IMR-90 (cell line): Measurements from ENCODE around the gene GGA3. TPM values are rescaled to one million over a fixed set of nuclear protein-coding genes. Genes with fewer than 3 reads are reported as not detected.
A peak's percentile ranks its signal among the peaks of the same experiment; 100 is the strongest.

ENCODE experiments used
- ATAC-seq: fragments of 200-7000 bp; cut with Tn5 transposase; 2 replicates; pipeline ENCODE4 v1.9.1; 2020; ENCODE audit warnings: low read depth, mild to moderate bottlenecking, moderate library complexity
- BruUV-seq: library from RNA; stranded (reverse); fragments of 400-500 nt; replicated peaks from 2 replicates; lab custom pipeline; 2021; lab: Mats Ljungman, UMichigan
- CTCF ChIA-PET: fragments of 300-600 bp; formaldehyde crosslinking; extraction: SDS; loops from one replicate; lab custom pipeline; 2021; ENCODE audit warnings: antibody characterized with exemption; lab: Yijun Ruan, JAX
- POLR2A ChIA-PET: fragments of 300-600 bp; sonication (Branson Sonifier 250); formaldehyde crosslinking; loops from one replicate; lab custom pipeline; 2022; ENCODE audit warnings: antibody characterized with exemption; ENCODE audit not compliant: unreplicated experiment; lab: Charles Lee
- DNase-seq: peaks from one replicate; pipeline ENCODE4 v3.0.0; 2013
- H2AFZ ChIP-seq: replicated peaks from 2 replicates; pipeline ENCODE3; 2013; ENCODE audit warnings: low read length, mild to moderate bottlenecking; ENCODE audit not compliant: poor library complexity
- H2AK5ac ChIP-seq: 2 replicates; pipeline ENCODE4 v1.6.1; 2013; ENCODE audit warnings: low read depth, low read length, inconsistent platforms
- H2AK9ac ChIP-seq: replicated peaks from 2 replicates; pipeline ENCODE3; 2013; ENCODE audit warnings: mild to moderate bottlenecking, low read depth, low read length, moderate library complexity; ENCODE audit not compliant: poor library complexity
- H2BK120ac ChIP-seq: 2 replicates; pipeline ENCODE4 v1.6.1; 2013; ENCODE audit warnings: low read depth, low read length, inconsistent platforms
- H2BK15ac ChIP-seq: 3 replicates; pipeline ENCODE4 v1.6.1; 2013; ENCODE audit warnings: low read depth, low read length, inconsistent platforms
- H2BK20ac ChIP-seq: 2 replicates; pipeline ENCODE4 v1.6.1; 2013; ENCODE audit warnings: low read depth, mild to moderate bottlenecking, inconsistent platforms, low read length, moderate library complexity
- H2BK5ac ChIP-seq: 2 replicates; pipeline ENCODE4 v1.6.1; 2013; ENCODE audit warnings: mild to moderate bottlenecking, low read depth, low read length, inconsistent platforms; ENCODE audit not compliant: poor library complexity, severe bottlenecking
- H3K14ac ChIP-seq: replicated peaks from 2 replicates; pipeline ENCODE4 v1.6.1; 2013; ENCODE audit warnings: low read depth, low read length, inconsistent platforms
- H3K18ac ChIP-seq: 2 replicates; pipeline ENCODE4 v1.6.1; 2013; ENCODE audit warnings: low read depth, low read length, control low read depth
- H3K23ac ChIP-seq: 2 replicates; pipeline ENCODE4 v1.6.1; 2013; ENCODE audit warnings: low read depth, low read length, inconsistent platforms
- H3K27ac ChIP-seq: 2 replicates; pipeline ENCODE4 v1.5.1; 2013; ENCODE audit warnings: mild to moderate bottlenecking, control low read depth, low read length; ENCODE audit not compliant: insufficient read depth
- H3K27me3 ChIP-seq: 2 replicates; pipeline ENCODE4 v1.6.1; 2013; ENCODE audit warnings: low read length; ENCODE audit not compliant: control insufficient read depth, insufficient read depth
- H3K36me3 ChIP-seq: 2 replicates; pipeline ENCODE4 v1.6.1; 2013; ENCODE audit warnings: low read length, mixed read lengths; ENCODE audit not compliant: control insufficient read depth, insufficient read depth
- H3K4ac ChIP-seq: 2 replicates; pipeline ENCODE4 v1.6.1; 2013; ENCODE audit warnings: low read depth, low read length, inconsistent platforms
- H3K4me1 ChIP-seq: 2 replicates; pipeline ENCODE4 v1.6.1; 2013; ENCODE audit warnings: low read length, mixed read lengths; ENCODE audit not compliant: control insufficient read depth, insufficient read depth
- H3K4me2 ChIP-seq: 2 replicates; pipeline ENCODE4 v1.6.1; 2013; ENCODE audit warnings: low read depth, mild to moderate bottlenecking, control low read depth, low read length, moderate library complexity
- H3K4me3 ChIP-seq: 2 replicates; pipeline ENCODE4 v1.5.1; 2013; ENCODE audit warnings: low read depth, mild to moderate bottlenecking, control low read depth, low read length, moderate library complexity; ENCODE audit not compliant: insufficient read depth
- H3K56ac ChIP-seq: 2 replicates; pipeline ENCODE4 v1.6.1; 2013; ENCODE audit warnings: low read length, inconsistent platforms; ENCODE audit not compliant: insufficient read depth; ENCODE audit errors: extremely low read depth
- H3K79me1 ChIP-seq, 2 experiments: 2 replicates each; pipeline ENCODE4 v1.6.1; 2013; ENCODE audit warnings: low read length in 2 of 2, inconsistent platforms in 1 of 2, low read depth in 1 of 2
- H3K9ac ChIP-seq: 2 replicates; pipeline ENCODE4 v1.6.1; 2013; ENCODE audit warnings: low read depth, low read length, control low read depth
- H3K9me1 ChIP-seq: 2 replicates; pipeline ENCODE4 v1.6.1; 2013; ENCODE audit warnings: low read length, inconsistent platforms; ENCODE audit not compliant: insufficient read depth
- H3K9me3 ChIP-seq: 2 replicates; pipeline ENCODE4 v1.6.1; 2013; ENCODE audit warnings: low read length; ENCODE audit not compliant: control insufficient read depth, insufficient read depth
- H4K20me1 ChIP-seq: 2 replicates; pipeline ENCODE4 v1.6.1; 2013; ENCODE audit warnings: low read length, inconsistent platforms; ENCODE audit not compliant: insufficient read depth
- H4K5ac ChIP-seq: 2 replicates; pipeline ENCODE4 v1.6.1; 2013; ENCODE audit warnings: mild to moderate bottlenecking, low read depth, low read length, control low read depth
- H4K8ac ChIP-seq, 2 experiments: 2 replicates each; pipeline ENCODE4 v1.6.1; 2013; ENCODE audit warnings: low read depth in 2 of 2, low read length in 2 of 2, control low read depth in 1 of 2, inconsistent platforms in 1 of 2
- H4K91ac ChIP-seq: 2 replicates; pipeline ENCODE4 v1.6.1; 2013; ENCODE audit warnings: low read depth, low read length, inconsistent platforms; ENCODE audit not compliant: insufficient read depth
- BHLHE40 ChIP-seq: fragments of 150-350 bp; IDR thresholded peaks from 2 replicates; pipeline ENCODE4 v1.6.1; 2016; ENCODE audit warnings: mild to moderate bottlenecking, low read depth, low read length
- CEBPB ChIP-seq: IDR thresholded peaks from 2 replicates; pipeline ENCODE4 v1.6.1; 2012; ENCODE audit warnings: low read depth, low read length, improper control_type of control experiment
- CHD1 ChIP-seq: IDR thresholded peaks from 2 replicates; pipeline ENCODE4 v1.6.1; 2012; ENCODE audit warnings: low read depth, low read length, improper control_type of control experiment
- FOS ChIP-seq: fragments of 150-350 bp; IDR thresholded peaks from 2 replicates; pipeline ENCODE4 v1.6.1; 2016; ENCODE audit warnings: low read depth, low read length
- MAFK ChIP-seq: IDR thresholded peaks from 2 replicates; pipeline ENCODE4 v1.6.1; 2012; ENCODE audit warnings: low read depth, low read length, improper control_type of control experiment
- MAZ ChIP-seq: IDR thresholded peaks from 2 replicates; pipeline ENCODE4 v1.6.1; 2012; ENCODE audit warnings: low read depth, mild to moderate bottlenecking, low read length, improper control_type of control experiment, moderate library complexity, borderline replicate concordance
- MXI1 ChIP-seq: IDR thresholded peaks from 2 replicates; pipeline ENCODE4 v1.6.1; 2012; ENCODE audit warnings: low read depth, mild to moderate bottlenecking, low read length, moderate library complexity, borderline replicate concordance
- NFE2L2 ChIP-seq: fragments of 150-350 bp; IDR thresholded peaks from 2 replicates; pipeline ENCODE4 v1.6.1; 2016; ENCODE audit warnings: low read depth, mild to moderate bottlenecking, low read length
- POLR2A ChIP-seq: IDR thresholded peaks from 2 replicates; pipeline ENCODE4 v1.6.1; 2012; ENCODE audit warnings: mild to moderate bottlenecking, low read depth, low read length
- RAD21 ChIP-seq: IDR thresholded peaks from 2 replicates; pipeline ENCODE4 v1.6.1; 2012; ENCODE audit warnings: low read length, improper control_type of control experiment
- RCOR1 ChIP-seq: IDR thresholded peaks from 2 replicates; pipeline ENCODE4 v1.6.1; 2012; ENCODE audit warnings: mild to moderate bottlenecking, low read length, improper control_type of control experiment; ENCODE audit not compliant: insufficient replicate concordance
- RFX5 ChIP-seq: IDR thresholded peaks from 2 replicates; pipeline ENCODE4 v1.8.0; 2012; ENCODE audit warnings: low read depth, mild to moderate bottlenecking, low read length, moderate library complexity
- SMC3 ChIP-seq: fragments of 150-350 bp; IDR thresholded peaks from 2 replicates; pipeline ENCODE4 v1.6.1; 2016; ENCODE audit warnings: low read depth, mild to moderate bottlenecking, antibody characterized with exemption, low read length, moderate library complexity
- WGBS, 2 experiments: methylation state at CpG; one replicate each; pipeline versions ENCODE4 v1.1.5 to v1.1.7; 2013; ENCODE audit warnings: missing lambda C conversion rate in 2 of 2; ENCODE audit not compliant: insufficient read length in 1 of 2; ENCODE audit errors: extremely low coverage in 2 of 2; 5-methylcytosine and 5-hydroxymethylcytosine counted together
- dilution Hi-C: fragments of 300-500 bp; cut with HindIII; formaldehyde crosslinking; loops from one replicate; pipeline ENCODE4 v1.14.3; 2018; ENCODE audit warnings: low sequenced_read_pairs; ENCODE audit not compliant: unreplicated experiment
- in situ Hi-C: fragments of 300-500 bp; cut with MboI; formaldehyde crosslinking; loops from 3 replicates; pipeline ENCODE4 v1.14.3; 2019; ENCODE audit warnings: low sequenced_read_pairs, inconsistent platforms, mixed read lengths
- intact Hi-C: fragments of 100-400 bp; cut with micrococcal nuclease; formaldehyde crosslinking; loops from 2 replicates; pipeline ENCODE4 v1.10.0; 2022
- polyA plus RNA-seq, 3 experiments: library from polyadenylated mRNA; depleted of rRNA; stranded (reverse); fragments of >200 nt; gene quantifications; 2 replicates each; pipeline ENCODE4 v1.2.3, GENCODE V29; 2012; ENCODE audit warnings: low replicate concordance in 1 of 3
- total RNA-seq: library from RNA; depleted of rRNA; stranded (reverse); fragments of >200 nt; gene quantifications from 2 replicates; pipeline ENCODE4 v1.2.3, GENCODE V29; 2012
- TF ChIP-seq, protein P1 (sequence below): fragments of 150-350 bp; IDR thresholded peaks from 2 replicates; pipeline ENCODE4 v1.6.1; 2017; ENCODE audit warnings: mild to moderate bottlenecking, antibody characterized with exemption, low read length, low read depth
- TF ChIP-seq, protein P2 (sequence below): conservative IDR thresholded peaks from 2 replicates; pipeline ENCODE4 v1.5.1; 2012; ENCODE audit warnings: mild to moderate bottlenecking, low read depth, low read length, improper control_type of control experiment

Gene GGA3
- total and polyA plus RNA-seq, 2 of the 4 experiments (the other 2 are of a cell fraction) = 15.1 to 35.2 TPM

DNA sequence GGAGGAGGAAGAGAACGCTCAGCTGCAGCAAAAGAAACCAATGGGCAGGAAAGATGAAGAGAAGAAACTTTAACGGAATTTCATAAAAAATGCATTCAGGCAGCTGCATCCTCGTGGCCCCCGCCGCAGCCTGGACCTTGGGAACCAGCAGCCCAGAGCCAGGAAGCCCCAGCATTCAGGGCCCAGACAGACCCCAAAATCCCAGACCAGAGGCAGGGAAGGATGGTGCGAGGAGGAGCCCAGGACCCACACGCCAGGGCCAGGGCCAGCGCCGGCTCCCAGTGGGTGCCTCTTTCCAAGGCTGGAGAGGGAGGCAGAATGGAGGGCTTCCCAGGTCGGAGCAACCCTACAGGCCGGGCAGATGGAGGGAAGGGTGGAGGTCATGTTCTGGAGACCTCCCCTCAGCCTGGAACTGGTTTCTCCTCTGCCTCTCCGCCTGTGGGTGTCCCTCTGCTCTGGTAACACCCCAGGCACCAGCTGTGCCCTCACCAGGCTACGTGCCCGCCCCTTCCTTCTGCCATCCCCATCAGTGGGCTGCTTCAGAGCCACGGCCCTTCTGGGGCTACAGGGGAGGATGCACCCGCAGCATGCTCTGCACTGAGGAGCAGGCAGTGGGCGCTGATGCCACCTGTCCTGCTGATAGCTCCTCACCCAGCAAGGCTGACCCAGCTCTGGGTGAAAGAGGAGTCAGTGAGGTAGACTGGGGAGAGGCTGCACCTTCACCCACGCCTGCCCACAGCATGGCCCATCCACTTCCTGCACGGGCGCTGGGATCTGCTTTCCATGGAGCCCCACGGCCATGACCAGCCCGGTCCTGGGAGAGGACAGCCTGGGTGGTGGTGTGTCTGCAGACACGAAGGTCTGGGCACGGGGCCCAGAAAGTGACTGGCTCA, 10.8 kb upstream of the GGA3 start:
- H2AK5ac ChIP-seq = no peak overlapping the region
- no peak overlapping the region for H2BK20ac ChIP-seq
- intact Hi-C loops = loop anchor here (2.0 to 10.0 kb wide), 2 partner anchors 133 to 243 kb away; partner anchors contain the start of genes CASKIN2, GRB2 and TSEN54
- dilution Hi-C loops = no loop called here
- 0 out of 2 replicates have a peak, but pooled peaks cover 9% of the 10 kb centered on the region for H3K9me1 ChIP-seq
- H2AFZ ChIP-seq = peak overlapping the region; percentile 97
- no peak overlapping the region for H4K8ac ChIP-seq
- no peak overlapping the region for H3K18ac ChIP-seq
- H2BK5ac ChIP-seq = no peak overlapping the region
- no peak overlapping the region; the same call in 1 of the 2 replicates for H3K27ac ChIP-seq
- no peak for TF ChIP-seq RAD21
- TF ChIP-seq, protein P1, sequence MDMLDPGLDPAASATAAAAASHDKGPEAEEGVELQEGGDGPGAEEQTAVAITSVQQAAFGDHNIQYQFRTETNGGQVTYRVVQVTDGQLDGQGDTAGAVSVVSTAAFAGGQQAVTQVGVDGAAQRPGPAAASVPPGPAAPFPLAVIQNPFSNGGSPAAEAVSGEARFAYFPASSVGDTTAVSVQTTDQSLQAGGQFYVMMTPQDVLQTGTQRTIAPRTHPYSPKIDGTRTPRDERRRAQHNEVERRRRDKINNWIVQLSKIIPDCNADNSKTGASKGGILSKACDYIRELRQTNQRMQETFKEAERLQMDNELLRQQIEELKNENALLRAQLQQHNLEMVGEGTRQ = no peak
- TF ChIP-seq FOS = no peak
- no peak for TF ChIP-seq POLR2A
- no peak for TF ChIP-seq SMC3
- TF ChIP-seq NFE2L2 = no peak
- TF ChIP-seq RCOR1 = no peak
- no peak for TF ChIP-seq CEBPB
- TF ChIP-seq MAZ = no peak
- no peak for TF ChIP-seq BHLHE40
- no peak for TF ChIP-seq RFX5
- TF ChIP-seq MXI1 = no peak
- TF ChIP-seq, protein P2, sequence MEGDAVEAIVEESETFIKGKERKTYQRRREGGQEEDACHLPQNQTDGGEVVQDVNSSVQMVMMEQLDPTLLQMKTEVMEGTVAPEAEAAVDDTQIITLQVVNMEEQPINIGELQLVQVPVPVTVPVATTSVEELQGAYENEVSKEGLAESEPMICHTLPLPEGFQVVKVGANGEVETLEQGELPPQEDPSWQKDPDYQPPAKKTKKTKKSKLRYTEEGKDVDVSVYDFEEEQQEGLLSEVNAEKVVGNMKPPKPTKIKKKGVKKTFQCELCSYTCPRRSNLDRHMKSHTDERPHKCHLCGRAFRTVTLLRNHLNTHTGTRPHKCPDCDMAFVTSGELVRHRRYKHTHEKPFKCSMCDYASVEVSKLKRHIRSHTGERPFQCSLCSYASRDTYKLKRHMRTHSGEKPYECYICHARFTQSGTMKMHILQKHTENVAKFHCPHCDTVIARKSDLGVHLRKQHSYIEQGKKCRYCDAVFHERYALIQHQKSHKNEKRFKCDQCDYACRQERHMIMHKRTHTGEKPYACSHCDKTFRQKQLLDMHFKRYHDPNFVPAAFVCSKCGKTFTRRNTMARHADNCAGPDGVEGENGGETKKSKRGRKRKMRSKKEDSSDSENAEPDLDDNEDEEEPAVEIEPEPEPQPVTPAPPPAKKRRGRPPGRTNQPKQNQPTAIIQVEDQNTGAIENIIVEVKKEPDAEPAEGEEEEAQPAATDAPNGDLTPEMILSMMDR = no peak
- no peak for TF ChIP-seq MAFK
- TF ChIP-seq CHD1 = no peak
- no peak for ATAC-seq
- no peak overlapping the region for H4K91ac ChIP-seq
- 0 out of 2 replicates have a peak overlapping the region, but pooled peaks have one; percentile 2 for H3K23ac ChIP-seq
- H2AK9ac ChIP-seq = peak overlapping the region; percentile 89
- no peak overlapping the region for H2BK120ac ChIP-seq
- no peaks in the 10 kb centered on the region for H3K27me3 ChIP-seq
- peaks cover 15% of the 10 kb centered on the region for H3K4me1 ChIP-seq
- CTCF ChIA-PET = interaction anchor here (3.2 kb wide), 1 partner anchor 11 kb away, joined by 18 read pairs; the partner anchor contains the start of genes GGA3 and MRPS7
- POLR2A ChIA-PET = no interaction called here
- WGBS, 2 experiments = 100% methylated on average over 2 of the region's 24 CpGs; no CpG with 5 or more reads in 1 of the 2 experiments
- no peaks in the 10 kb centered on the region for H3K36me3 ChIP-seq
- BruUV-seq = no TSS peak
- H2BK15ac ChIP-seq = no peak overlapping the region
- no peak overlapping the region for H3K4ac ChIP-seq
- DNase-seq = peak; percentile 65
- in situ Hi-C loops = no loop called here
- H3K14ac ChIP-seq = no peak overlapping the region
- no peak overlapping the region for H3K56ac ChIP-seq
- peak overlapping the region; percentile 98 for H3K4me2 ChIP-seq
- H3K9me3 ChIP-seq = no peaks in the 10 kb centered on the region
- peaks cover 4 to 11% of the 10 kb centered on the region in 2 experiments; a peak in 3 of 4 replicates for H3K79me1 ChIP-seq
- H4K20me1 ChIP-seq = no peaks in the 10 kb centered on the region; the same call in none of the 2 replicates
- peak overlapping the region; percentile 18; the same call in 1 of the 2 replicates for H3K9ac ChIP-seq
- no peak overlapping the region for H4K5ac ChIP-seq
- peak overlapping the region; percentile 81 for H3K4me3 ChIP-seq
